AG09319 (cell line): Measurements from ENCODE around the gene NSMCE3.

Source experiments
- DNase-seq: peaks from one replicate; pipeline ENCODE4 v3.0.0-alpha.2; 2010; ENCODE audit warnings: low read depth; ENCODE audit errors: extremely low read depth
- CTCF ChIP-seq: IDR thresholded peaks from 2 replicates; pipeline ENCODE4 v1.5.1; 2011; ENCODE audit warnings: low read depth, mild to moderate bottlenecking, inconsistent platforms, low read length, moderate library complexity

NSMCE3 gene

GRCh38 chr15:29270976-29271375 is 1.4 kb upstream of the NSMCE3 start:
- TF ChIP-seq CTCF = no peak
- DNase-seq = no peak

- DNase-seq = no peak
- TF ChIP-seq CTCF = no peak
Measured at GRCh38 chr15:29270169-29270955, 740 bp upstream of the NSMCE3 start.

- DNase-seq = no peak
- no peak for TF ChIP-seq CTCF
Measured at GRCh38 chr15:29268706-29269484, 727 bp downstream of the NSMCE3 start.

- TF ChIP-seq CTCF = no peak
- no peak for DNase-seq
Measured at GRCh38 chr15:29266052-29266582, 3.5 kb downstream of the NSMCE3 start.

- no peak for TF ChIP-seq CTCF
Measured at GRCh38 chr15:29263289-29263688, 6.3 kb downstream of the NSMCE3 start.

GRCh38 chr15:29262738-29263137 is 6.9 kb downstream of the NSMCE3 start:
- no peak for TF ChIP-seq CTCF
- DNase-seq = no peak

More at GRCh38 chr15:29263289-29263688, 6.3 kb downstream of the NSMCE3 start:
- DNase-seq = no peak

- TF ChIP-seq CTCF = no peak
- DNase-seq = no peak
Measured at GRCh38 chr15:29260896-29261295, 8.7 kb downstream of the NSMCE3 start.
